ENCODE data around the gene ADCYAP1R1.

Gene ADCYAP1R1

GRCh38 chr7:31036924-31037323 lies 15.2 kb upstream of the ADCYAP1R1 start:
- DNase-seq (ENCODE audit: low spot score): no peak

GRCh38 chr7:31043051-31043471 lies 9.0 kb upstream of the ADCYAP1R1 start:
- no peak for DNase-seq (ENCODE audit: low spot score)

DNA sequence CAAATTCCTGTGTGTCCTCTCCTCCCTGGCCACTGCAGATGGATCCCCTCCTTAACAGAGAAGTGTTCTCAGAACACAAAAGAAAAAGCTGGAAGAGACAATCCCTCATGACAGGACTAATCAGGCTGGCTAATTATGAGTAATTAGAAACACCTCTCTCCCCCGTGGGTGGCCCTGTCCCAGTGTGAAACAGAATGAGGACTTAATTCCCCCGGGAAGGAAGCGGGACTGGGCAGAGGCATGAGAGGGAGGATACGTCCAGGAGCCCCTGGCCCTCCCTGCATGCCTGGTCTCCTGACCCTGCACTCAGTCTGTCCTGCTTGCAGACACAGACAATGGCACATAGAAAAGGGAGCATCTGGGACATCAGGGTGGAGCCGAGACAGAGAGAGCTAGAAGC lies 7.6 kb upstream of the ADCYAP1R1 start:
- no peak for DNase-seq (ENCODE audit: low spot score)

GRCh38 chr7:31046723-31047122 lies 5.4 kb upstream of the ADCYAP1R1 start:
- DNase-seq (ENCODE audit: low spot score): no peak

GRCh38 chr7:31047313-31048146 lies 4.6 kb upstream of the ADCYAP1R1 start:
- DNase-seq (ENCODE audit: low spot score): peak; percentile 69

- peak; percentile 94 for DNase-seq (ENCODE audit: low spot score)
These were observed 2.9 kb upstream of the ADCYAP1R1 start for GRCh38 chr7:31049005-31049765.

GRCh38 chr7:31052487-31052840 lies 356 bp downstream of the ADCYAP1R1 start:
- no peak for DNase-seq (ENCODE audit: low spot score)

GRCh38 chr7:31052841-31053601 lies 913 bp downstream of the ADCYAP1R1 start:
- no peak for DNase-seq (ENCODE audit: low spot score)

DNA sequence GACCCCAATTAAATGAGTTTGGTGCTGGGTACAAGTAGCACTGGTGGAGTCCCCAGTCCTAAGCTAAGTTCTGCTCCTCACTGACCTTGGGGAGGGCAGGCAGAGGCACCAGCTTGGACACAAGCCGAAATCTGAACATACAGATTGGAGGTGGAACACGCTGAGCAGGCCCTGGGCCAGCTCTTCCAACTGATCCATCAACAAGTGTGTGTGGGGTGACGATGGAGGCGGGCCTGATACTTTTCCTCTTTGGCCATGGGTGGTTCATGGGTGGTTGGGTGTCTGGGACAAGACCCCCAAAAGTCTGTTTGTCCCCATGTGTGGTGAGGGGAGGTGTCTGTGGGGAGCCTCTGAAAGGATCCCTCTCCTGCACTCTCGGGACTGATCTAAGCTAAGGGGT lies 1.9 kb downstream of the ADCYAP1R1 start:
- DNase-seq (ENCODE audit: low spot score): no peak

GRCh38 chr7:31054608-31055278 lies 2.6 kb downstream of the ADCYAP1R1 start:
- DNase-seq (ENCODE audit: low spot score): no peak

DNA sequence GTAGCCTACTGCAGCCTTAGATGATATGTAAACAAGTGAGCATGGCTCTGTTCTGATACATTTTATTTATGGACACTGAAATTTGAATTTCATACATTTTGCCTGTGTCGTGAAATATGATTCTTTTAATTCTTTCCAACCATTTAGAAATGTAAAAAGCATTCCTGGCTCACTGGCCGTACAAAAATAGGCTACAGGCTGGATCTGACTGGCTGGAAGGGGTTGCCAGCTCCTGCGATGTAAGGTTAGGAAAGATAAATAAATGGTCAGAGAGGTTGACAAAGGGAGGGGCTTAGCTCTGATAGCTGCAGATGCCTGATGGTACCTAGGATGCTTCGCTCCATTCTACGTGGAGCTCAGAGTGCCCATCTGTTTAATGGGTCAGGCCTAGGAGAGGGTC lies 3.4 kb downstream of the ADCYAP1R1 start:
- no peak for DNase-seq (ENCODE audit: low spot score)

- no peak for DNase-seq (ENCODE audit: low spot score)
These were observed 4.8 kb downstream of the ADCYAP1R1 start for GRCh38 chr7:31056775-31057346.

GRCh38 chr7:31058122-31058521 lies 6.0 kb downstream of the ADCYAP1R1 start:
- no peak for DNase-seq (ENCODE audit: low spot score)

- no peak for DNase-seq (ENCODE audit: low spot score)
These were observed 6.6 kb downstream of the ADCYAP1R1 start for GRCh38 chr7:31058688-31059087.

GRCh38 chr7:31059551-31059950 lies 7.4 kb downstream of the ADCYAP1R1 start:
- DNase-seq (ENCODE audit: low spot score): no peak

- DNase-seq (ENCODE audit: low spot score): no peak
These were observed 9.1 kb downstream of the ADCYAP1R1 start for GRCh38 chr7:31061185-31061584.

DNA sequence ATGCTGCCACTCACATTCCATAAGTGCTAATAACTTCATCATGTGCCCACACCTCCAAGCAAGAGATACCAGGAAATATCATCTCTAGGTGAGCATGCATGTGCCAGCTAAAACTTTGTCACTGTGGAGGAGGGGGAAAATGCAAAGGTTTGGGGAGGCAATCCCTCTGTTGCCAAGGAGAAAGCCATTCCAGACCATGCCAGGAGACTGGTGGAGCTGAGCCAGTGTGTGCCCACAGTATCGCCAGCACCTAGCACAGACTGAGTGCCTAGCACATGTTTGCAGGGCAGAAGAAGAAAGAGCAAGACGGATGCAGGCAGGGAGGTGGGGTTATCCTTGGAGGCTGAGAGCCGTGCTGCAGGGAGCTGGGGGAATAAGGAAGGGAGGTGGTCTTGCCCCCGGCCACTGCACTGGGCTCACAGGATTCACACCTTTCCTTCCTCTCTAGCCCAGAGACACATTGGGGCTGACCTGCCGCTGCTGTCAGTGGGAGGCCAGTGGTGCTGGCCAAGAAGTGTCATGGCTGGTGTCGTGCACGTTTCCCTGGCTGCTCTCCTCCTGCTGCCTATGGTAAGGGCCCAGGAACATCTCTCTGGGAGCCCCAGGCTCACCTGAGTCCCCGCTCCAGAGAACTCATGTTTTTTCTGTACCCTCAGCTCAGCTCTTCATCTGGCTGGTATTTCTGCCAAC lies 10.8 kb downstream of the ADCYAP1R1 start:
- no peak for DNase-seq (ENCODE audit: low spot score)

- DNase-seq (ENCODE audit: low spot score): no peak
These were observed 13.0 kb downstream of the ADCYAP1R1 start for GRCh38 chr7:31065021-31065593.

- no peak for DNase-seq (ENCODE audit: low spot score)
These were observed 13.7 kb downstream of the ADCYAP1R1 start for GRCh38 chr7:31065840-31066239.

DNA sequence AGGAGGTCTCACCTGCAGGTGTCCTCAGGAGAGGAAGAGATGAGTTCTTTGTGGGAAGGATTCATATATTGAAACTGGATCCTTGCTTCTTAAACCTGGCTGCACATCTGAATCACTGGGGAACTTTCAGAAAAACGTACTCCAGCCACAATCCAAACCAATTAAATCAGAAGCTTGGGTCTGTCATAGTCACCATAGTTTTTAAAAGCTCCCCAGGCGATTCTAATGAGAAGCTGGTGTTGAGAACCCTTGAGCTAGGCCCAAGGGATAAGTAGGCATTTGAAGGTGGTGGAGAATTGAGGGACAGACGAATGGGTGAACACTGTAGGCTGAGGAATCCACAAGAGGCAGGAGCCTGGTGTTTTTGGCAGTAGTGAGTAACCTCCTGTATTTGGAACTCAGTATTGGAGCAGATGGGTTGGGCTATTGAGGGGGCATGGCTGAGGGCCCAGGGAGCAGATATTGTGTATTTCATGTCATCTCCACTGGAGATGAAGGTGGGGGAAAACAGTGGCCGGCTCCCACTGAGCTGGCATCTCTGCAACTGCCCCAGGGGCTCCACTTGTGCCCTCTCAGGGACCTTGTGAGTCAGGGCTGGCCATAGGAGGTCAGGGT lies 14.5 kb downstream of the ADCYAP1R1 start:
- no peak for DNase-seq (ENCODE audit: low spot score)
